ENCODE measurements around the gene KIAA0319L.

DNA sequence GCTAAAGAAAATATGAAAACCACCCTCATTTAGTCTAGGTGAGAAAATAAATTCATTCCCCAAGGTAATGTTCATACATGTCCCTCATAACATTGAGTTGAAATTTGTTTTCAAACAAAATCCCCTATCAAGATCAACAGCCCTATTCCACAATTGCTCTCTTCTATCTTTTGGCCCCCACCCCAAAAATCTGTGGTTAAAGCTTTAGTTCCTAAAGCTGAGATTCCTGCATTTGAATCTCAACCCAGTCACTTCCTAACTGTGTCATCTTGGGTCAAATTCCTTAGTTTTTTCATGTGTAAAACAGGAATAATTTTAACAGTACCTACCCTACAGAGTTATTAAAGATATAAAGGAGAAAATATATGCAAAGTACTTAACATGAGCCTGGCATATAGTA lies 22.0 kb downstream of the KIAA0319L start:
- TF ChIP-seq, protein P1, sequence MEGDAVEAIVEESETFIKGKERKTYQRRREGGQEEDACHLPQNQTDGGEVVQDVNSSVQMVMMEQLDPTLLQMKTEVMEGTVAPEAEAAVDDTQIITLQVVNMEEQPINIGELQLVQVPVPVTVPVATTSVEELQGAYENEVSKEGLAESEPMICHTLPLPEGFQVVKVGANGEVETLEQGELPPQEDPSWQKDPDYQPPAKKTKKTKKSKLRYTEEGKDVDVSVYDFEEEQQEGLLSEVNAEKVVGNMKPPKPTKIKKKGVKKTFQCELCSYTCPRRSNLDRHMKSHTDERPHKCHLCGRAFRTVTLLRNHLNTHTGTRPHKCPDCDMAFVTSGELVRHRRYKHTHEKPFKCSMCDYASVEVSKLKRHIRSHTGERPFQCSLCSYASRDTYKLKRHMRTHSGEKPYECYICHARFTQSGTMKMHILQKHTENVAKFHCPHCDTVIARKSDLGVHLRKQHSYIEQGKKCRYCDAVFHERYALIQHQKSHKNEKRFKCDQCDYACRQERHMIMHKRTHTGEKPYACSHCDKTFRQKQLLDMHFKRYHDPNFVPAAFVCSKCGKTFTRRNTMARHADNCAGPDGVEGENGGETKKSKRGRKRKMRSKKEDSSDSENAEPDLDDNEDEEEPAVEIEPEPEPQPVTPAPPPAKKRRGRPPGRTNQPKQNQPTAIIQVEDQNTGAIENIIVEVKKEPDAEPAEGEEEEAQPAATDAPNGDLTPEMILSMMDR (IDR thresholded peaks at IDR 0.05) = no peak
- no peak for TF ChIP-seq POLR2A (IDR thresholded peaks at IDR 0.05)

Data from thyroid gland (tissue), 4 donors.